Esophagus squamous epithelium (tissue), 4 donors: ENCODE measurements around the gene PITPNM3.

Experiments
- CTCF ChIP-seq, 6 experiments: fragments of 450-650 bp in 4 of 6; fragments of 200-600 bp in 2 of 6; sonication (generic) in 2 of 6; IDR thresholded peaks; one replicate each; pipeline ENCODE4 v1.5.1; 2016 to 2019; ENCODE audit warnings: antibody characterized with exemption in 6 of 6, mild to moderate bottlenecking in 4 of 6, moderate library complexity in 4 of 6
- POLR2A ChIP-seq, 4 donors: fragments of 450-650 bp; IDR thresholded peaks; one replicate each; pipeline ENCODE4 v1.6.1; 2017; ENCODE audit warnings: antibody characterized with exemption in 4 of 4, mild to moderate bottlenecking in 4 of 4, moderate library complexity in 3 of 4

GRCh38 chr17:6488008-6488539 lies 68.3 kb downstream of the PITPNM3 start:
- no peak for TF ChIP-seq CTCF (IDR thresholded peaks at IDR 0.05)
- no peak for TF ChIP-seq POLR2A (IDR thresholded peaks at IDR 0.05)
